ENCODE data around the gene CXCL13.
"Not testable (repeated sequence)": the region's sequence is repeated elsewhere in the genome, so short reads cannot be mapped to it uniquely, and the experiment has no call there.

- not testable (repeated sequence) for TF ChIP-seq YY1 (IDR thresholded peaks at IDR 0.05; ENCODE audit: low read depth)
- TF ChIP-seq, protein P1, sequence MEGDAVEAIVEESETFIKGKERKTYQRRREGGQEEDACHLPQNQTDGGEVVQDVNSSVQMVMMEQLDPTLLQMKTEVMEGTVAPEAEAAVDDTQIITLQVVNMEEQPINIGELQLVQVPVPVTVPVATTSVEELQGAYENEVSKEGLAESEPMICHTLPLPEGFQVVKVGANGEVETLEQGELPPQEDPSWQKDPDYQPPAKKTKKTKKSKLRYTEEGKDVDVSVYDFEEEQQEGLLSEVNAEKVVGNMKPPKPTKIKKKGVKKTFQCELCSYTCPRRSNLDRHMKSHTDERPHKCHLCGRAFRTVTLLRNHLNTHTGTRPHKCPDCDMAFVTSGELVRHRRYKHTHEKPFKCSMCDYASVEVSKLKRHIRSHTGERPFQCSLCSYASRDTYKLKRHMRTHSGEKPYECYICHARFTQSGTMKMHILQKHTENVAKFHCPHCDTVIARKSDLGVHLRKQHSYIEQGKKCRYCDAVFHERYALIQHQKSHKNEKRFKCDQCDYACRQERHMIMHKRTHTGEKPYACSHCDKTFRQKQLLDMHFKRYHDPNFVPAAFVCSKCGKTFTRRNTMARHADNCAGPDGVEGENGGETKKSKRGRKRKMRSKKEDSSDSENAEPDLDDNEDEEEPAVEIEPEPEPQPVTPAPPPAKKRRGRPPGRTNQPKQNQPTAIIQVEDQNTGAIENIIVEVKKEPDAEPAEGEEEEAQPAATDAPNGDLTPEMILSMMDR (IDR thresholded peaks at IDR 0.05) = not testable (repeated sequence)
These were observed 38.4 kb downstream of the CXCL13 start for GRCh38 chr4:77644069-77644468.
